ENCODE data around the gene ALG12.

GRCh38 chr22:49850959-49851802 is 67.1 kb downstream of the ALG12 start:
- no peak for TF ChIP-seq CTCF (IDR thresholded peaks at IDR 0.05; ENCODE audit: low read length)
- TF ChIP-seq EZH2 (IDR thresholded peaks at IDR 0.05; ENCODE audit: borderline replicate concordance, low read length): no peak
